GM12878 (cell line): ENCODE data around the gene GPR107. TPM values are rescaled to one million over a fixed set of nuclear protein-coding genes. Genes with fewer than 3 reads are reported as not detected.

Experiments
- ATAC-seq: fragments of 200-7000 bp; cut with Tn5 transposase; 3 replicates; pipeline ENCODE4 v1.9.1; 2020; ENCODE audit warnings: mild to moderate bottlenecking, moderate library complexity
- BruUV-seq: library from RNA; stranded (reverse); fragments of 400-500 nt; replicated peaks from 2 replicates; lab custom pipeline; 2021; lab: Mats Ljungman, UMichigan
- CTCF ChIA-PET: fragments of 300-600 bp; sonication (Branson Sonifier 250); formaldehyde crosslinking; extraction: SDS; loops from one replicate; lab custom pipeline; 2021; ENCODE audit warnings: inconsistent platforms; lab: Yijun Ruan, JAX
- POLR2A ChIA-PET: fragments of 350-600 bp; formaldehyde crosslinking; extraction: SDS; loops from one replicate; lab custom pipeline; 2021; ENCODE audit warnings: inconsistent platforms; lab: Charles Lee
- RAD21 ChIA-PET: fragments of 300-600 bp; sonication (Branson Sonifier 250); formaldehyde crosslinking; loops from one replicate; lab custom pipeline; 2023; ENCODE audit warnings: antibody characterized with exemption; ENCODE audit not compliant: unreplicated experiment; lab: Charles Lee
- SMC1A ChIA-PET: fragments of 300-600 bp; sonication (Branson Sonifier 250); formaldehyde crosslinking; loops from one replicate; lab custom pipeline; 2023; ENCODE audit not compliant: unreplicated experiment, uncharacterized antibody; lab: Charles Lee
- DNase-seq: peaks from one replicate; pipeline ENCODE4 v3.0.0-alpha.2; 2011; ENCODE audit warnings: low read depth, low spot score
- FAIRE-seq: peaks from 3 replicates; lab custom pipeline; 2011; peaks lifted over from hg19 to GRCh38; lab: Jason Lieb, UNC
- H2AFZ ChIP-seq: 2 replicates; pipeline ENCODE4 v1.6.0; 2011; ENCODE audit warnings: low read depth, low read length, control low read depth; ENCODE audit not compliant: control insufficient read depth
- H3K27ac ChIP-seq: 2 replicates; pipeline ENCODE4 v1.5.1; 2011; ENCODE audit warnings: control low read depth; ENCODE audit not compliant: control insufficient read depth, insufficient read depth
- H3K27me3 ChIP-seq, 2 experiments: replicated peaks in 1 of 2; 2 replicates each; pipeline versions ENCODE4 v1.6.0 to v1.6.1; 2011; ENCODE audit warnings: low read length in 1 of 2; ENCODE audit not compliant: control insufficient read depth in 2 of 2, insufficient read depth in 2 of 2
- H3K36me3 ChIP-seq, 2 experiments: 2 replicates each; pipeline ENCODE4 v1.5.1; 2011; ENCODE audit warnings: low read length in 1 of 2; ENCODE audit not compliant: control insufficient read depth in 2 of 2, insufficient read depth in 2 of 2
- H3K4me1 ChIP-seq: 2 replicates; pipeline ENCODE4 v1.6.1; 2011; ENCODE audit warnings: mild to moderate bottlenecking, low read length, moderate library complexity, mixed read lengths; ENCODE audit not compliant: control insufficient read depth, insufficient read depth
- H3K4me2 ChIP-seq: 2 replicates; pipeline ENCODE4 v1.6.0; 2011; ENCODE audit warnings: control low read depth; ENCODE audit not compliant: control insufficient read depth, insufficient read depth
- H3K4me3 ChIP-seq: fragments of 200-600 bp; sonication (generic); 2 replicates; pipeline ENCODE4 v1.5.1; 2016
- H3K79me2 ChIP-seq: 2 replicates; pipeline ENCODE4 v1.6.0; 2011; ENCODE audit warnings: low read length; ENCODE audit not compliant: control insufficient read depth, insufficient read depth
- H3K9ac ChIP-seq: 2 replicates; pipeline ENCODE4 v1.8.0; 2011; ENCODE audit warnings: low read length, control low read depth, mixed read lengths; ENCODE audit not compliant: control insufficient read depth, insufficient read depth
- H3K9me3 ChIP-seq: replicated peaks from 3 replicates; pipeline ENCODE4 v1.5.1; 2011; ENCODE audit warnings: mild to moderate bottlenecking, low read length; ENCODE audit not compliant: control insufficient read depth, insufficient read depth
- H4K20me1 ChIP-seq: 2 replicates; pipeline ENCODE4 v1.6.0; 2011; ENCODE audit not compliant: control insufficient read depth, insufficient read depth
- CREB1 ChIP-seq: IDR thresholded peaks from 2 replicates; pipeline ENCODE4 v1.6.1; 2012; ENCODE audit warnings: low read depth, mild to moderate bottlenecking, inconsistent platforms
- EED ChIP-seq: sonication (generic); IDR thresholded peaks from 2 replicates; pipeline ENCODE4 v1.6.1; 2016; ENCODE audit warnings: antibody characterized with exemption, low read depth
- IKZF1 ChIP-seq: fragments of 450-650 bp; conservative IDR thresholded peaks from 2 replicates; pipeline ENCODE4 v1.6.1; 2017; ENCODE audit warnings: antibody characterized with exemption, mild to moderate bottlenecking
- JUNB ChIP-seq: IDR thresholded peaks from 2 replicates; pipeline ENCODE4 v1.6.1; 2016; ENCODE audit warnings: antibody characterized with exemption, mild to moderate bottlenecking
- POLR2AphosphoS2 ChIP-seq: IDR thresholded peaks from 2 replicates; pipeline ENCODE4 v1.6.1; 2011; ENCODE audit warnings: low read depth, mild to moderate bottlenecking, low read length, improper control_type of control experiment, moderate library complexity
- SP1 ChIP-seq: IDR thresholded peaks from one replicate; pipeline ENCODE4 v1.6.1; 2011; ENCODE audit warnings: low read depth, low read length
- TAF1 ChIP-seq: IDR thresholded peaks from 2 replicates; pipeline ENCODE4 v1.6.1; 2011; ENCODE audit warnings: mild to moderate bottlenecking, low read depth, low read length, borderline replicate concordance
- YBX1 ChIP-seq: fragments of 450-650 bp; IDR thresholded peaks from 2 replicates; pipeline ENCODE4 v1.6.1; 2016; ENCODE audit warnings: antibody characterized with exemption
- ZNF24 ChIP-seq: fragments of 450-650 bp; IDR thresholded peaks from 2 replicates; pipeline ENCODE4 v1.6.1; 2017; ENCODE audit warnings: antibody characterized with exemption, mild to moderate bottlenecking
- WGBS: methylation state at CpG from one replicate; pipeline ENCODE4 v1.1.6; 2016; ENCODE audit warnings: low lambda C conversion rate; ENCODE audit not compliant: insufficient replicate concordance, insufficient coverage; ENCODE audit errors: missing lambda C conversion rate; 5-methylcytosine and 5-hydroxymethylcytosine counted together
- in situ Hi-C: fragments of 300-500 bp; cut with MboI; formaldehyde crosslinking; loops from 9 replicates; pipeline ENCODE4 v1.14.3; 2018; ENCODE audit warnings: mixed read lengths
- intact Hi-C: fragments of 100-400 bp; cut with micrococcal nuclease; formaldehyde crosslinking; loops from one replicate; pipeline ENCODE4 v1.14.2; 2022; ENCODE audit not compliant: unreplicated experiment
- polyA plus RNA-seq, 11 experiments: library from polyadenylated mRNA; depleted of rRNA in 4 of 11; unstranded in 6 of 11; stranded (reverse) in 5 of 11; fragments of >200 nt; fragmentation: Nextera tagmentation in 4 of 11; fragmentation: Illumina TruSeq in 1 of 11; extraction: Ambion mirVana in 4 of 11; extraction: Trizol in 1 of 11; gene quantifications; 1 replicate in 1 of 11; 2 replicates in 10 of 11; pipeline versions ENCODE4 v1.2.1 to v1.2.3, GENCODE V29; 2011 to 2016; ENCODE audit warnings: inconsistent platforms in 2 of 11, missing spikeins in 2 of 11, low read depth in 1 of 11
- total RNA-seq, 4 experiments: library from RNA; depleted of rRNA in 3 of 4; stranded (reverse); fragments of >200 nt in 3 of 4; fragmentation: Illumina TruSeq in 1 of 4; extraction: Trizol in 1 of 4; gene quantifications; 2 replicates each; pipeline versions ENCODE4 v1.2.1 to v1.2.3, GENCODE V29; 2013 to 2021
- TF ChIP-seq, protein P1 (sequence below): fragments of 450-650 bp; IDR thresholded peaks from 2 replicates; pipeline ENCODE4 v1.6.1; 2017; ENCODE audit warnings: antibody characterized with exemption, mild to moderate bottlenecking, moderate library complexity

The GPR107 gene
- total and polyA plus RNA-seq, 10 of the 15 experiments (the other 5 are each of a cell fraction or from before 2014, with no cell fraction given), result 2.7 to 21.4 (median 10.6) TPM

DNA sequence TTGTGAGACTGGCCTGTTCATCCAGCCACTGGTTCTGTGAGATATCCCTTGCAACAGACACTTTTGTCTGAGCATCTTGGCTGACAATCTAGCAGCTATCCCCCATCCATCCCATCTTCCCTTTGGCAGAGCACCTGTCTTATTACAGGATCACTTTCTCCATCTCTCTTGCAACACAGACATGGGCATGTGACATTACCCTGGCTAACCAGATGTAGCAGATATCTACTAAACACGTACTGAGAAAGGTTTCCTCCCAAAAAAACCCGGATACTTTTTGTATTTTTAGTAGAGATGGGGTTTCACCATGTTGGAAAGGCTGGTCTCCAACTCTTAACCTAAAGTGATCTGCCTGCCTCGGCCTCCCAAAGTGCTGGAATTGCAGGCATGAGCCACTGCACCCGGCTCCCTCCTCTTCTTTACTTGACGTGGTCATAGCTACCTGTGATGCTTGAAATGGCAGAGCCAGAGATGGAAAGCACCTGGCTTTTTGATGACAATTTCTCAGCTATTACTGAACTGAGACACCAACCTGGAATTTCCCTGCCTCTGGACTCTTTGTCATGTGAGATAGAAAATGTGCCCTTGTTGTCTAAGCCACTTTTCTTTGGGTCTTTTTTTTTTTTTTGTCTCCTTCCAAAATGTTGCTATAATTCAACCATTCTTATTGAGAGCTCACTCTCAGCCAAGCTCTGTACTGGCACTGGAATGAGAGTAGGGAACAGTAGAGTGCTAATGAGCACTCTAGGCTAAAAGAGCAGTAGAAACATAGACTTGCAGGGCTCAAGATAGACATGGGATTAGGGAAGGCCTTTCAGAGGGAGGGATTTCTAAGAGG is 43.3 kb upstream of the GPR107 start (continued):
- TF ChIP-seq EED, result peak; percentile 63
- TF ChIP-seq IKZF1, result peak; percentile 82
- peak; percentile 55 for TF ChIP-seq JUNB
- peak; percentile 64; the same call in 1 of the 2 replicates for TF ChIP-seq CREB1
- TF ChIP-seq POLR2AphosphoS2, result peak; percentile 85
- TF ChIP-seq TAF1, result peak; percentile 45; the same call in 1 of the 2 replicates
- TF ChIP-seq SP1, result peak; percentile 58
- TF ChIP-seq, protein P1, sequence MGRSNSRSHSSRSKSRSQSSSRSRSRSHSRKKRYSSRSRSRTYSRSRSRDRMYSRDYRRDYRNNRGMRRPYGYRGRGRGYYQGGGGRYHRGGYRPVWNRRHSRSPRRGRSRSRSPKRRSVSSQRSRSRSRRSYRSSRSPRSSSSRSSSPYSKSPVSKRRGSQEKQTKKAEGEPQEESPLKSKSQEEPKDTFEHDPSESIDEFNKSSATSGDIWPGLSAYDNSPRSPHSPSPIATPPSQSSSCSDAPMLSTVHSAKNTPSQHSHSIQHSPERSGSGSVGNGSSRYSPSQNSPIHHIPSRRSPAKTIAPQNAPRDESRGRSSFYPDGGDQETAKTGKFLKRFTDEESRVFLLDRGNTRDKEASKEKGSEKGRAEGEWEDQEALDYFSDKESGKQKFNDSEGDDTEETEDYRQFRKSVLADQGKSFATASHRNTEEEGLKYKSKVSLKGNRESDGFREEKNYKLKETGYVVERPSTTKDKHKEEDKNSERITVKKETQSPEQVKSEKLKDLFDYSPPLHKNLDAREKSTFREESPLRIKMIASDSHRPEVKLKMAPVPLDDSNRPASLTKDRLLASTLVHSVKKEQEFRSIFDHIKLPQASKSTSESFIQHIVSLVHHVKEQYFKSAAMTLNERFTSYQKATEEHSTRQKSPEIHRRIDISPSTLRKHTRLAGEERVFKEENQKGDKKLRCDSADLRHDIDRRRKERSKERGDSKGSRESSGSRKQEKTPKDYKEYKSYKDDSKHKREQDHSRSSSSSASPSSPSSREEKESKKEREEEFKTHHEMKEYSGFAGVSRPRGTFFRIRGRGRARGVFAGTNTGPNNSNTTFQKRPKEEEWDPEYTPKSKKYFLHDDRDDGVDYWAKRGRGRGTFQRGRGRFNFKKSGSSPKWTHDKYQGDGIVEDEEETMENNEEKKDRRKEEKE, result no peak

DNA sequence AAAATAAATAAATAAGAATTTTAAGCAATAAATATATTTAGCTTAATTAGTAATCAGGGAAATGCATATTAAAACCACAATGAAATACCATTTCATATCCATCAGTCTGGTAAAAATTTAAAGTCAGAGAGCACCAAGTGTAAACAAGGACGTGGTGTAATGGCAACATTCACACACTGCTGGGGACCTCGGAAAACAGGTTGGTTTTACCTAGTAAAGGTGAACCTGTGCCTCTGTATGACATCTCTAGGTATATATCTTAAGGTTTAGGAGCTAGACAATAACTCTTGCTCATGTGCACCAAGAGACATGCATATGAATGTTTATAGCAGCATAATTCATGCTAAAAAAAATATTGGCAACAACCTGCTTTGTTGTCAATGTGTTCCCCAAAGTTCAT is 40.4 kb upstream of the GPR107 start:
- SMC1A ChIA-PET, result interaction anchor here (0.7 to 8.2 kb wide), 3 partner anchors 19 to 26 kb away, joined by 3 to 213 read pairs (median 7); no protein-coding TSS in a partner anchor
- WGBS, result 48% methylated on average over 2 of the region's 2 CpGs
- Histone ChIP-seq H3K4me2 (0 out of 2 replicates have a peak overlapping the region, but pooled peaks have one; percentile 23), H3K79me2 (peaks cover 97% of the 10 kb centered on the region), H3K36me3 (peaks cover 6 to 22% of the 10 kb centered on the region in 2 experiments), H3K4me1 (peaks cover 80% of the 10 kb centered on the region), H3K4me3 (no peak overlapping the region), H3K27me3 (no peaks in the 10 kb centered on the region), H3K27ac (peak overlapping the region; percentile 62), H4K20me1 (peaks cover 2% of the 10 kb centered on the region; the same call in 1 of the 2 replicates), H3K9ac (no peak overlapping the region), H3K9me3 (peaks cover 10% of the 10 kb centered on the region; the same call in 2 of the 3 replicates), H2AFZ (no peak overlapping the region)
- in situ Hi-C loops (no loop called here), intact Hi-C loops (no loop called here)
- DNase-seq (no peak), FAIRE-seq (no peak), ATAC-seq (no peak)
- RAD21 ChIA-PET, result interaction anchor here (0.7 to 1.0 kb wide), 3 partner anchors 21 to 124 kb away, joined by 3 read pairs; no protein-coding TSS in a partner anchor
- no TSS peak for BruUV-seq
- POLR2A ChIA-PET, result interaction anchor here (1.0 to 10.9 kb wide), 5 partner anchors 11 to 57 kb away, joined by 3 to 247 read pairs (median 4); no protein-coding TSS in a partner anchor
- TF ChIP-seq YBX1 (no peak), POLR2AphosphoS2 (0 out of 2 replicates have a peak, but pooled peaks have one; percentile 26), ZNF24 (no peak)
- CTCF ChIA-PET, result no interaction called here
